NCI-H748 (cell line): ENCODE measurements around the gene PDE4D.

Experiments used
- DNase-seq: peaks from one replicate; lab custom pipeline; 2025; ENCODE audit not compliant: unreplicated experiment; lab: John Stamatoyannopoulos, UW

PDE4D gene

DNA sequence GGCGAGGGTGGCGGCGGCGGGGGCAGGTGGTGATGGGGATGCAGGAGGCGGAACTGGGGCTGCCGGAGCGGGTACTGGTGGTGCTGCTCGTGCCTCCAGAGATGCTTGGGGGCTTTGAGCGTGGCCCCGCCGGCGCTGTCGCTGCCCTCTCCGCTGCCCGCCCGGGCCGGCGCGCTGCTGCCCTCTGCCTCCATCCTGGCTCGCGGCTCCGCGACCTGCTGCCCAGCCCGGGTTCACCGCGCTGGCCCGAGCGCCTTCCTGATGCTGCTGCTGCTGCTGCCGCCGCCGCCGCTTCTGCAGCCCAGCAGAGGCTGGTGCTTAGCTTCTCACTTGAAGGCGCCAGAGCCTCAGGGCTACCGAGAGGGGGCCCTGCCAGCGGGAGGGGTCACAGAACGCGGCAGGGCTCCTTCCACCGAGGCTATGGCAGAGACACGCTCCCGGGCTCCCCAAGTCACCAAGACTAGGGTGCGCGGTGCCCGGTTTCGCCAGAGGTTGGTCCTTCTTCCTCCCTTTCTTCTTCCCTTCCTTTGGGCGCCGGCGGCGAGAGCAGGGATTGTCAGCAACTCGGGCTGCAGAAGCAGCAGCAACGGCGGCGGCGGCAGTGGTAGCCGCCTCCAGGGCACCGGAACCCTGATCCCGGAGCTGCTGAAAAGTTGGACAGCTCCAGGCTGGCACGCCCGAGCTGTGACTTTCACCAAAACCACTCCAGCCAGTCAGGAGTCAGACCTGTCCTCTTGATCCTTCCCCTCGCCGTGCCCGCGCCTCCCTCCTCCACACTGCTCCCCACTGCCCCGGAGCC is at the start of gene PDE4D:
Gene PDE4D (minus strand): TSS at position 298 of the 799 bp plus-strand sequence.
- DNase-seq = peak; percentile 68

GRCh38 chr5:59937633-59938032 is 44.1 kb upstream of the PDE4D start:
- no peak for DNase-seq

DNA sequence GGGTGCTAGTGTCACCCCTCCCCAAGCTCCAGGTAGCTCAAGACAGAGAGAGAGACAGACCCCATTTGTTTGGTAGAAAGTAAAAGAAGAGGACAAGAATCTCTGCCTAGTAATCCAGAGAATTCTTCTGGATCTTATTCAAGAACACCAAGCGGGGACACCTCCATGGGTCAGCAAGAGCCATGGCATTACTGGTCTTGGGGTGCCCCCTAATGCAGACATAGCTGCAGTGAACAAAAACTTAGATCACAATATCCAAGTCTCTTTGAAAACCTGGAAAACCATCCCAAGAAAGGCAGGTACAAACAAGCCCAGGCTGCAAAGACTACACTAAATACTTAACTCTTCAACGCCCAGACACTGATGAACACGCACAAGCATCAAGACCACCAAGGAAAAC is 29.9 kb upstream of the PDE4D start:
- DNase-seq = no peak

- no peak for DNase-seq
Measured at GRCh38 chr5:59922220-59922619, 28.7 kb upstream of the PDE4D start.

- DNase-seq = no peak
Measured at GRCh38 chr5:59921816-59922215, 28.3 kb upstream of the PDE4D start.

- DNase-seq = no peak
Measured at GRCh38 chr5:59919484-59919883, 26.0 kb upstream of the PDE4D start.

DNA sequence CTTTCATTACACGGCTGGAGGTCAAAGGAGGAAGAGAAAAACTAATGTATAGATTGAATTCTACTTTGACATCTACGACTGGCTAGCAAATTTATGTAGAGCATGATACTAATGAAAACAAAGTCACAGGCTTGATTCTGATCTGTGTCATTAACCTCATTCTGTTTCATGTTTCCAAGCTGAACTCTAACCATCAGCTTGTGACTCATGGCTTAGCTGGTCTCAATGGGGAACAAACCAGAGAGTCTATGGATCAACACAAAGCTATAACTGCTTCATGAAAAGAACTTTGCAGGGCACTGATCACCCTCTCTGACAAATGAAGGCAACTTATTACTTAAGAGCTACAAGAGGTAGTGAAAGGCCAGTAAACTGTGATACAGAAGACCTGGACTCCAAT is 23.6 kb upstream of the PDE4D start:
- no peak for DNase-seq

DNA sequence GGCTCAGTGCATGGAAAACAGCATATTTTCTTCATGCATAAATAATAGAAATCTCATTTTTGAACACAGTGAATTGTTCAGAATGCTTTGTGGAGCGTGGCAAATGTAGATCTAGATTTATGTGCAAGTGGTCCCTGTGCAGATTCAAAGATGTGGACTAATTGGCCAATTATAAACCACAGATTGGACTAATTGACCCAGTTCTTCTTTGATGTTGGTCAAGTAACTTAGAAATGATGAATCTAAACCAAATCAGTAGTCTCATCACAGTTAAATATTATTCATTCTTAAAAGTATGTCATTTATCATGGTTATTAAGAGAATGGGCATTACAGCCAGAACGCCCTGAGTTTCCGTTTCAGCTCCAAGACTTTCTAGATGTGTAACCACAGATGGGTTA is 11.7 kb upstream of the PDE4D start:
- no peak for DNase-seq

- no peak for DNase-seq
Measured at GRCh38 chr5:59897075-59897474, 3.5 kb upstream of the PDE4D start.

GRCh38 chr5:59891962-59892643 is 1.4 kb downstream of the PDE4D start:
- no peak for DNase-seq

DNA sequence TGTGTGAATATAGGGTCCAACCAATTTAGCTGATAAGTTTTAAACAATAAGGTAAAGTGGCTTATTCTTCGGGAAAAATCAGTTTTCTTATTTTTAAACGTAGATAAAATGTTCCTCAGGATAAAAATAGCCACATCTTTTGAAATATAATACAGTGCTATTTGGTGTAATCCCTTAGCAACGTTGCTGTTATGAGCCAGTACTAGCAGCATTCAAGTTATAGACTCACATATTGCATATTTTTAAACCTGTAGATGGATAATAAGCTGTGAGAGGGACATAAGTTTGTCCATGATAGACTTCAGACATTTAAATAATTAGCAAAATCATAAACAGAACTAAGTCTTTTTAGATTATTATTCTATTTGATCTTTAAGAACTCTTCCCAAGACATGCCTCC is 6.3 kb downstream of the PDE4D start:
- no peak for DNase-seq

GRCh38 chr5:59874675-59875074 is 18.9 kb downstream of the PDE4D start:
- DNase-seq = no peak

- no peak for DNase-seq
Measured at GRCh38 chr5:59873113-59873512, 20.4 kb downstream of the PDE4D start.

GRCh38 chr5:59866661-59867060 is 26.9 kb downstream of the PDE4D start:
- DNase-seq = no peak

DNA sequence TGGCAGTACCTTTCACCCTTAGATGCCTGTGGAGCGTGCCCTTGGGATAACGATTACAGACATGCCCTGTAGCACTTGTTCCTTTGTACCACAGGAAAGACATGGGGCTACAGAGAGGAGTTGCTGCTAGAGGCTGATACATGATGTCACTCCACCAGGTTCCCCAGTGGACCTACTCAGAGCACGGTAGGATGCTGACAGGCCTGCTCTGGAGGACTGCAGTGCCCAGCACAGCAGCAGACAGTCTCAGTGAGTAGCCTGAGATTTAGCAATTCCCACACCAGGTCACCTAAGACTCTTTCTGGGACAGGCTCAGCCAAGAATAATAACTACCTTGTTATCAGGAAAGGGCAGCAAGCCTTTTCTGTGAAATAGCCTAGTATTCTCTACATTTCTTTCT is 28.8 kb downstream of the PDE4D start:
- no peak for DNase-seq

DNA sequence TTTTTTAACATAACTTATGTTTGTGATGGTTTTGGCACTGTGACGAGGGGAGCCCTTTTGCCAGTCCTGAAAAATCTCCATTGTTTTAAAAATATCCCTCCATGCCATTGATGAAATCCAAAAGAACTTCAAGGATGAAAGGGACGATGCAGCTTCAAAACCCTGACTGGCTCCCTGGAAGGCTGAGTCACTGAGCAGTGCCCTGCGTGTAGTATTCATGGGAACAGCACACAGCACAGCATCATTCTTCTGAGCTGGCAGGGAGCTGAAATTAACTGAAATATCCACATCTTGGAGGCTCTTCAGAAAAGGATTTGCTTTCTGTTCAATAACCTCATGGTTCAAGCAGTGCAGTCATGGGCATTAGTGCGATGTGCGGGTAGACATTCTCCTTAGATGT is 29.7 kb downstream of the PDE4D start:
- DNase-seq = no peak

GRCh38 chr5:59856358-59856757 is 37.2 kb downstream of the PDE4D start:
- DNase-seq = no peak

DNA sequence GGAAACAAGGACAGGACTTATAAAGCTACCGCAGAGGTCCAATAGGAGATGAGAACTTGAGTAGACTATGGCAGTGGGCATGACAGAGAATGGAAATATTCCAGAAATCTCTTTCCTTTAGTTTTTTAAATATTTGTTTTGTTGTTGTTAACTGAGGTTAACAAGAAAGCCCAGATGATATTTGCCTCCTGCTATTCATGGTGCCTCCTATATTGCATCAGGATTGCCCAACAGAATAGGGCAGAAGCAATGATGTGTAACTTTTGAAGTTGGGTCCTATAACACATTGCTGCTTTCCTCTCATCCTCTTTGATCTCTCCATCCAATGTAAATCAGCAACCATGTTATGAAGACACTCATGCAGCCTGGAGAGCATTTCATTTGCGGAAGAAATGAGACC is 42.8 kb downstream of the PDE4D start:
- no peak for DNase-seq

- DNase-seq = no peak
Measured at GRCh38 chr5:59847586-59847985, 45.9 kb downstream of the PDE4D start.

DNA sequence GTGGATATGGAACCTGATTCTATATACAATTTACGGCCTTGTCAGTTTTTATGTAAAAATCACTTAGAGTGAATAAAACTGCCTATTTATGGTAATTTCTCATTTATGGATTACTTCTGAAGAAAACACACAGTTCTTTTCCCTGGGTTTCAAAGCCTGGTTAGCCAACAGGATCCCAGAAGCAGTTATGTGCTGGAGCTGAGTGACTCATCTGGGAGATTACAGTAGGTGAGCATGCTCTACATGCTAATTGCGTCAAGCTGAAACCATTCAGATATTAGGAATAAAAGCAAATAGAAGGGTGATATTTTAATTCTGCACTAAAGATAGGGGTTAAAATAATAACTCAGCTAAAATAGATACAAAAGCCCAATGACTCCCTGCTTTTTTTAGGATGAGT is 47.8 kb downstream of the PDE4D start:
- no peak for DNase-seq

GRCh38 chr5:59843511-59844213 is 49.9 kb downstream of the PDE4D start:
- DNase-seq = peak; percentile 6

GRCh38 chr5:59842999-59843398 is 50.5 kb downstream of the PDE4D start:
- no peak for DNase-seq
